GM18861 (cell line): ENCODE results near the gene VAMP1.
"Not testable (repeated sequence)": the region's sequence is repeated elsewhere in the genome, so short reads cannot be mapped to it uniquely, and the experiment has no call there.

ENCODE experiments used
- ATAC-seq: cut with Tn5 transposase; IDR thresholded peaks from one replicate; pipeline ENCODE4 v1.9.1; 2021; ENCODE audit not compliant: unreplicated experiment

Gene VAMP1

DNA sequence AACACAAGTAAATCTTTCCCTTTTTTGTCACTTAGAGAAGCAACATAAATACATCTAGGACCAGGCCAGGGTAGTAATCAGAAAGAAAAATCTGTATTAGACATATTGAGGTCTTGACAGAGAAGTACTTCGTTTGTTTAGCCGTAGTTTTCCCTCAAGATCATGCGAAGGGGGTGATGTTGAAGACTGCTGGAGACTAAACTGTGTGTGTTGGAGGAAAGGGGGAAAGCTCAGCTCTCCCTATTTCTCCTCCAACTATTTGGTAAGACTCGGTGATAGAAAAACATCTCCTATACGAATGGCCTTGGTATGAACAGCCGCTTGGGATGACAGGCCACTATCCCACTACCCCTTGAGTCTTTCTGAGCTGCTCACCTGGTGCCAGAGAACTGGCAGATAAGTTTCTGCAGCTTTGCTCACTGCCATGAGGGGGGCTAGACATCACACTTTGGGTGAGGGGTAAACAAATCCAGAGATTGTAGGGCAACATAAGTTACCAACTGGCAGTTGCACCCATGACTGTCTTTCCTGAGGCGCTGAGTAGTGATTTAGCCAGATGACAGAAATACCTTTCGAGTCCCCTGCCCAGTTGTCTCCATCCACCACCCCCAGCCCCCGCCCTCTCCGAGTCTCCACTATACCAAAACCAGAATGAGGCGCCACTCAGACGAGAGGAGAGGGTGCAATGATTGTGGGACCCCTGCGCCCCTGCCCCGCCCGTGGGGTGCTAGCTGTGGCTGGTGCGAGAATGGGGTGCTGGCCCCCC, 685 bp downstream of the VAMP1 start:
- ATAC-seq: no peak

DNA sequence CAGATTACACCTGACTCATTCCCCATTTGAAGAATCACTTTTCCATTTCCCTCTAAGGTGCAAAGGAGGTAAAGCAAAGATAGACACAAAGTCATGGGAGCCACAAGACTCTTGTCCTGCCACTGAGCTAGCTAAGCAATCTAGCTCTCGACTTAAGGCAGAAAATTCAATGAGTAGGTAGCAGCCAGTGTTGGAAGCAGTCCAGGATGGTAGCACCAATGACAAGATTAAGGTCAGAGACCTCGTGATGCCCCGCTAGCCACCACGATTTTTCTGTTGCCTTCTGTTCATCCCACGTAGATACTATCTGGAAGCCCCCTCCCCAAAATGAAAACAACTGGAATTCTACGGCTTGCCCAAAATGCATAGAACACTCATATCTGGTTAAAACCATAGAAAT, 1.4 kb downstream of the VAMP1 start:
- no peak for ATAC-seq

DNA sequence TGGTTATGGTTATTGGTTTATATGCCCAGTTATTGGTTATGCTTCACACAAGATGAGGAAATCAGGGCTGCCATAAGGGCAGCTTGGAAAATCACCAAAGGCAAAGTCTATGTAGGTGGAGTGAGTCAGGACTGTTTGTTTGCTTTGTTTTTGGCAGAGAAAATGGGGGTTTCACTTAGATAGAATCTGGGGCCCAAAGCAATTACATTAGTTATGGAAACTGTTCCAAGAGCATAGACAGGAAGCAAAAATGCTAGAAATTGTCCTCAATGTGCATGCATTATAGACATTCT, 2.2 kb downstream of the VAMP1 start:
- no peak for ATAC-seq

DNA sequence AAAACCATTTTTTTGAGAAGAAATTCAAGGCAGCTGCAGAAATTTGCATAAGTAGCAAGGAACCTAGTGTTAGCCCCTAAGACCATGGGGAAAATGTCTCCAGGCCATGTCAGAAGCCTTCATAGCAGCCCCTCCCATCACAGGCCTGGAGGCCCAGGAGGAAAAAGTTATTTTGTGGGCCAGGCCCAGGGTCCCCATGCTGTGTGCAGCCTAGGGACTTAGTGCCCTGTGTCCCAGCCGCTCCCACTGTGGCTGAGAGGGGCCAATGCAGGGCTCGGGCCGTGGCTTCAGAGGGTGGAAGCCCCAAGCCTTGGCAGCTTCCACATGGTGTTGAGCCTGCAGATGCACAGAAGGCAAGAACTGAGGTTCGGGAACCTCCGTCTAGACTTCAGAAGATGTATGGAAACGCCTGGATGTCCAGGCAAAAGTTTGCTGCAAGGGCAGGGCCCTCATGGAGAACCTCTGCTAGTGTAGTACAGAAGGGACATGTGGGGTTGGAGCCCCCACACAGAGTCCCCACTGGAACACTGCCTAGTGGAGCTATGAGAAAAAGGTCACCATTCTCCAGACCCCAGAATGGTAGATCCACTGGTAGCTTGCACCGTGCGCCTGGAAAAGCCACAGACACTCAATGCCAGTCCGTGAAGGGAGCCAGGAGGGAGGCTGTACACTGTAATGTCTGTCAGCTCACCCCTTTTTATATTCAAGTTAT, 2.8 kb downstream of the VAMP1 start:
- ATAC-seq: not testable (repeated sequence)

DNA sequence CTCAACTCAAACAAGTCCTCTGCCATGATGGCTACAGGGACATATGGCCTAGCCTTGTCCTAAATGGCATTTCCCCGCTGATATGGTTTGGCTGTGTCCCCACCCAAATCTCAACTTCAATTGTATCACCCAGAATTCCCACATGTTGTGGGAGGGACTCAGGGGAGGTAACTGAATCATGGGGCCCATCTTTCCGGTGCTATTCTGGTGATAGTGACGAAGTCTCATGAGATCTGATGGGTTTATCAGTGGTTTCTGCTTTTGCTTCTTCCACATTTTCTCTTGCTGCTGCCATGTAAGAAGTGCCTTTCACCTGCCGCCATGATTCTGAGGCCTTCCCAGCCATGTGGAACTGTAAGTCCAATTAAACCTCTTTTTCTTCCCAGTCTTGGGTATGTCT, 3.7 kb downstream of the VAMP1 start:
- not testable (repeated sequence) for ATAC-seq

DNA sequence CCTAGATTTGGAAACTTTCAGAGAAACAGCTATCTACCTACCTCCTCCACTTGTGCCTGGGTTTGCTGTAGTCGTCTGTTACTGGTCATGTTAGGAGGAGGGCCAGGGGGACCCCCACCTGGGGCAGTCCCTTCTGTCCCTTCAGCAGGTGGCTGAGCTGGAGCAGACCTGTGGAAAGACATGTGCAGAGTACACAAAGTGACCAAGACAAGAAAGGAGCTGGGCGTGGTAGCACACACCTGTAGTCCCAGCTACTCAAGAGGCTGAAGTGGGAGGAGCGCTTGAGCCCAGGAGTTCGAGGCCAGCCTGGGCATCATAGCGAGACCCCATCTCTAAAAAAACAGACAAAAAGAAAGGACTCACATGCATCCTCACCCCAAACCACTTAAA, 4.3 kb downstream of the VAMP1 start:
- ATAC-seq: no peak

DNA sequence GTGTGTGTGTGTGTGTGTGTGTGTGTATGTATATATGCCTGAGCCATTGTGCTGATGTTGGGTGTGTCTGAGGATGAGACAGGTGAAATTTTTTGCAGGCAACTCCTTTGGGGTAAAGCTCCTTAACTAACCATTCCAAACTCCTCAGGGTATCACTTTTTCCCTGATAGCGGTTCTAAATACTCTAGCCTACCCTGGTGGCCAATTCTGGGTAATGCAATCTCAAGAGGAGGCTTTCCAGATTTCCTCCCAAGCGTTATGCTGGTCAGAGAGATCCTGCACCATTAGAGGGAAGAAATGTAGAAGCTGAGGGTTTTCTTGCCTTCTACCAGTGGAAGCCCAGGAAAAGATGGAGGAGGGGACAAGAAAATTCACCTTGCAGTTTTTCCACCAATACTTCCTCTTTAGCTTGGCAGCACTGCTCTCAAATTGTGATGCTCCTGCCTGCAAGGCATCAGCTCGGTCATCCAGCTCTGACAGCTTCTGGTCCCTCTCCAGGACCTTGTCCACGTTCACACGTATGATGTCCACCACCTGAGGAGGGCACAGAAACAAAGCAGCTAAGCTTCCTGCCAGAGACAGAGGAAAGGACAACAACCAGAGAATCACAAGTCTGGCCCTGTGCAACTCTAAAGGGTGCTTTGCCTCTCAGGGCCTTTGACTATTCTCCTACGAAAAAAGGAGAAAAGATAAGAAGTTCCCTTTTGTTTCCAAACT, 4.9 kb downstream of the VAMP1 start:
- no peak for ATAC-seq

DNA sequence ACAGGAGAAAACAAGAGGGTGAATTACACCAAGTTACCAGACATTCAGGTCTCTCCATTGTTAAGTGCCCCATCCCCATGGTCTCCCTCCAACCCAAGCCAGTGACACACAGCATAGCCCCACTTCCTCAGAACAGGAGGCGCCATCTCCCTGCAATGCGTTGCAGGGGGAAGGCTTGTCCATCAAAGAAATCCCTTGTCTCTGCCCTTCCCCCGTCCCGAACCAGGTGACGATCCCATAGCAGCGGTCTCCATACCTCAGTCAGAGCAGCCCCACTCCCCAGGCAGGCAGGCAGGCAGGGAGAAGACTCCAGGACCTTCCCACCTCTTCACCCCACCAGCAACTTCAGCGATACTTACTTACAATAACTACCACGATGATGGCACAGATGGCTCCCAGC, 5.9 kb downstream of the VAMP1 start:
- ATAC-seq: no peak

DNA sequence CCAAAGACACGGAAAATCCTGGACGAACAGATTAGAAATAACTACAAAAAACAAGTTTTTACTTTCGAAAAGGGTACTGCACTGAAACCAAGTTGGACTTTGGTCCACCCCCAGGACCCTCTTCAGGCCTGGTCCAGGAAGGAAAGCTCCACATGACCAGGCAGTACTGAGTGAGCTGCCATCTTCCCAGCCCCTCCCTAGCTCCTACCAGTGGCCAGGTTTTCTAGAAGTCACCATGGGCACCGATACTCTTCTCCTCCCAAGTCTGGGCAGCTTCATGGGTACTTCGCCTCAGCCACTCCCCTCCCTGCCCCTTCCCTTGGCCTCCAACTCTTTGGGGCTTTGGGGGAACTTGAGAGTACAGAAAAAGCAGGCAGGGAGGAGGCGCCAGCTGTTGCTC, 6.6 kb downstream of the VAMP1 start:
- ATAC-seq: no peak

DNA sequence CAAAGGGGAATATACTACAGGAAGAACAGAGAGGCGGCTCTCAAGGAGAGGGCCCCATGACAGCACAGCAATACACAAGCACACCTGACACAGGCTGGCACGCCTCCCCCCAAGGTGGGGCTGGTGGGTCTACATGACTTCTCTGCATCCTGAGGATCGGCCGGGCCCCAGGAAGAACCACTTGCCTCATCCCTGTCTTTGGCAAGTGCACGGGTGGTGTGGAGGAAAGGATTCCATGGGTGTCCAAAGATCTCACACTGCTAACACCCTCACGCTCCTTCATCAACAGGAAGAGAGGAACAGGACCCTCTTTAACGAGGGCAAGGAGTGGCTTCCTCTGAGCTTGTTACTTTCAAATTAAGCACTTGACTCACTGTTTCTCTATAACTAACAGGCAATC, 7.3 kb downstream of the VAMP1 start:
- no peak for ATAC-seq

DNA sequence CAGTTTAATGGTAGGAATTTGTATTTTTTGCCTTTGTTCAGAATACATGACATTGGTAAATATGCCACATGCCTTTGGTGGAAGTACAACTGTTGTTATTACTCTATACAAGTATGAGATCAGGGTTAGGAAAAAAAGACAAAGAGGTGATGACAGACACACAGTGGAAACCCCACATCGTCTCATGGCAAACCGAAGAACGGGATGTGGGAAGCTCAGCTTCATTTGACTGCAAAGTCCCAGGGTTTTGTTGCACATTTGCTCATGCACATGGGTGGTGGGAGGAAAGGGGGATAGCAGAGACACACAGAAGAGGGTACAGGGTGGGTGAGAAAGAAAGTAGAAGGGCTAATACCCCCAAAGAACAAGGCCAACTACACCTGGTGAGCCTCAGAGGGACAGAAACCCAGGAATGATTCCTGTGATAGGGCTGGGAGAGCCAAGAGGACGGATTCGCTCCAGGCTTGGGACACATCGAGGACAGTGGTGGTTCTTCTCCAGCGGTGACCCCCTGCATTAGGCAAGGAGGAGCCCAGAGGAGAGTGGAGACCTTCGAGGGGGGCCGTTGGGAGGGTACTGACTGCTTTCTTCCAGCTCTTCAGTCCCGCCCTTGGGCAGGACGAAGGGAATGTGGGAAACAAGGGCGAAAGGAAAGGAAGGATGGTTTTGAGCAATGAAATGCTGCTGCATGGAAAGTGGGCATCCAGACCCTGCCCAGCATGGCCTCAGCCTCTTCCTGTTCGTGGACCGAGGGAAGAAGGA, 8.1 kb downstream of the VAMP1 start:
- no peak for ATAC-seq

DNA sequence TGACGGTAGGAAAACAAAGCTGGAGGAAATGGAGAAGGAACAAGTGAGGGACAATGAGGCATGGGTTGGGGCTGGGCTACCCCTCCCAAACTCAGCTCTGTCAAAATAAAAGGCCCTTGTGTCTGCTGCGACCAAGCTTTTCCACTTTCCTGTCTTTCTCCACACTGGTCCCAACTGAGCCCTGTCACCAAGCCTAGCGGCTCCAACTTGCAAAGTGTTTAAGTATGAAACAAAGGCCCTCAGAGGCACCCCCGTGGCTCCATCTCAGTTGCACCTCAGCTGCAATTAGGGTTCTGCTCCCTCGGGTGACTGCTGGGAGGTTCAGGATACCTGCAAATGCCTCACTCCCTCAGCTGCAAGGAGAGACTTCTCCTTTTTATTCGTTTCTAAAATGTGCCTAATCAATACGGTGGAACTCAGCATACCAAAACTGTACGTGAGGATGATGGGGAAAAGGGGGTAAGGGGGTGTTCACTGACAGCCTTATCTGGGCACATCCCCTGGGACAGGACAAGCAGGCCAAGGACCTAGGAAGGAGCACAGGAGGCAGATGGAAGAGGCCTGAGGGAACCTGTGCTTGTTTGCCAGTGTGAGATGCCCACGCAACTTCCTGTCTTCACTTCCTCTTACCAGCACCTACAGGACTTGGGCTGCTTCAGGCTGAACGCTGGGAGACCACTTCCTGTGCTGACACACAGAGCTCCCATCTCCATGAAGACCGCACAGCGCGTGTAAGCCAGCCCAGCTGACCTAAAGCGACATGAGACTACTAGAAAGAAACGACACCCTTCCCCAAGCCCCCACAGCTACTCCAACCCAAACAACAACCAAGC, 8.9 kb downstream of the VAMP1 start:
- ATAC-seq: peak; percentile 79

DNA sequence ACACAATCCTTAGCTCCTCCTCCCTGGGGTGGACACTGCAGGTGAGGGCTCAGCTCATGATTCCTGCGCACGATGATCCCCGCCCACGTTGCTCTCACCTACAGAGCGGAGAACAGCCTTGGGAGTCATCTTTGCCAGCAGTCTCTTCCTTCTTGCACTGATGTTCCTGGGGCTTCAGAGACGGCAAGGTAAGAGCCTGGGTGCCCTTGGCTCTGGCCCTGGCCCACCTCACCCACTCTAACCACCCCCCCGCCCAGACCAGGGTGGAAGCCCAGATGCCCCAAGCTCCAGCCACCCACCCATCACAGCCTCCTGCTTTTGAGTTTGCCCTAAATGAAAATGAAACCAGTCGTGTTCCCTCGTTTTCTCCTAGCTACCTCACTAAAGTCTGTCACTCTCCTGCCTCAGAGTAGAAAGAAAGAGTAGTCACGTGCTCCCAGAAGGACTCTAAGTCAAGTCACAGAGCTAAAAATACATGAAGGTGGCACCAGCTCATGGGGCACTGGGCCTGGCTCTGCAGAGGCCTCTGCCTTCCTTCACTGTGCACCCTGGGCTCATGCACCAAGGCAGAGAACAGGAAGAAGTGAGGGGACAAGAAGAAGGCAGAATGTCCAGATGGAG, 9.6 kb downstream of the VAMP1 start:
- no peak for ATAC-seq

DNA sequence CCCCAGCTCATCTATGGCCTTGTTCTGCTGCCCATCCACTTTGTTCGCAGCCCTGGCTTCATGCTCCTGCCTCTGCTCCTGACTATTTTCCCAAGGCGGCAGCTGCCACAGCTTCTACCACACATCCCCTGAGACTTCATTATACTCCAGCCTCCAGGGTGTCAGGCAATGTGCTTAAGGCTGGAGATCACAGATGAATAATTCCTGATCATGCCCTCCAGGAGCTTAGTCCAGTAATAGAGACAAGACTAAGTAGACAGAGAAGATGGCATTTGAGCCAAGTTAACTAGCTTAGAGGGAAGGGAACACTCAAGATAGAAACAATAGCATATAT, 11.5 kb downstream of the VAMP1 start:
- no peak for ATAC-seq

DNA sequence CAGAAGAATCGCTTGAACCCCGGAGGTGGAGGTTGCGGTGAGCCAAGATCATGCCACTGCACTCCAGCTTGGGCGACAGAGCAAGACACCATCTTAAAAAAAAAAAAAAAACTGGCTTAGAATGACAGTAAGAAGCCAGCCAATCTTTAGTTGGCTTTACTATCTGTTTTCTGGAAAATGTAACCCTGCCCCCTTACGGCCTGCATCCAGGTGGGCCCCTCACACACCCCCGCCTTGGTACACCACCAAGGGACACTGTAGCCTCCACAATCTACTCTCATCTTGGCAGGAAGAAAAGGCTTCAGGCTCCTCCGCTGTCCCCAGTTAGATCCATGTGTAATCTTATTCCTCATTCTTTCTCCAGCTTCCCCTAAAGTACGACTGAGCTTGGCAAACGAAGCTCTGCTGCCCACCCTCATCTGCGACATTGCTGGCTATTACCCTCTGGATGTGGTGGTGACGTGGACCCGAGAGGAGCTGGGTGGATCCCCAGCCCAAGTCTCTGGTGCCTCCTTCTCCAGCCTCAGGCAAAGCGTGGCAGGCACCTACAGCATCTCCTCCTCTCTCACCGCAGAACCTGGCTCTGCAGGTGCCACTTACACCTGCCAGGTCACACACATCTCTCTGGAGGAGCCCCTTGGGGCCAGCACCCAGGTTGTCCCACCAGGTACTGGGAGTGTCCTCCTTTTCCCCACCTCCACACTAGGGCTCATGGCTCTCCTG, 12.0 kb downstream of the VAMP1 start:
- no peak for ATAC-seq

DNA sequence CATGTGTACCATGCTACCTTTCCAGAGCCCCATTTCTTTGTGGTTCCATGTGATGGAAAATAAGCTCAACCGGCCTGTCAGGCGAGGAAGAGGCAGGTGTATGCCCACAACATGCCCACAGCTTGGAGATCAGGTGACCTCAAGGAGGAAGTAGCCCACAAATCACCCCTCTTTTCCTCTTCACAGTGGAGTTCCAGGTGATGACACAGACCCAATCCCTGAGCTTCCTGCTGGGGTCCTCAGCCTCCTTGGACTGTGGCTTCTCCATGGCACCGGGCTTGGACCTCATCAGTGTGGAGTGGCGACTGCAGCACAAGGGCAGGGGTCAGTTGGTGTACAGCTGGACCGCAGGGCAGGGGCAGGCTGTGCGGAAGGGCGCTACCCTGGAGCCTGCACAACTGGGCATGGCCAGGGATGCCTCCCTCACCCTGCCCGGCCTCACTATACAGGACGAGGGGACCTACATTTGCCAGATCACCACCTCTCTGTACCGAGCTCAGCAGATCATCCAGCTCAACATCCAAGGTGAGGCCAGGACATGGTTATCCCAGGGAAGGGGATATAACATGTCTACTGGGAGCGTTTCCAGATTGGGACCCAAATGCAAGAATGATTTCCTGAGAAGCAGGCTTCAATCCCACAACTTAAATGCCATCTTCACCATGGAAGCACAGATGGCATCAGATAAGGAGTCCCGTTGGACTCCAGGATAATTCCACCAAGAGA, 13.1 kb downstream of the VAMP1 start:
- ATAC-seq: no peak

DNA sequence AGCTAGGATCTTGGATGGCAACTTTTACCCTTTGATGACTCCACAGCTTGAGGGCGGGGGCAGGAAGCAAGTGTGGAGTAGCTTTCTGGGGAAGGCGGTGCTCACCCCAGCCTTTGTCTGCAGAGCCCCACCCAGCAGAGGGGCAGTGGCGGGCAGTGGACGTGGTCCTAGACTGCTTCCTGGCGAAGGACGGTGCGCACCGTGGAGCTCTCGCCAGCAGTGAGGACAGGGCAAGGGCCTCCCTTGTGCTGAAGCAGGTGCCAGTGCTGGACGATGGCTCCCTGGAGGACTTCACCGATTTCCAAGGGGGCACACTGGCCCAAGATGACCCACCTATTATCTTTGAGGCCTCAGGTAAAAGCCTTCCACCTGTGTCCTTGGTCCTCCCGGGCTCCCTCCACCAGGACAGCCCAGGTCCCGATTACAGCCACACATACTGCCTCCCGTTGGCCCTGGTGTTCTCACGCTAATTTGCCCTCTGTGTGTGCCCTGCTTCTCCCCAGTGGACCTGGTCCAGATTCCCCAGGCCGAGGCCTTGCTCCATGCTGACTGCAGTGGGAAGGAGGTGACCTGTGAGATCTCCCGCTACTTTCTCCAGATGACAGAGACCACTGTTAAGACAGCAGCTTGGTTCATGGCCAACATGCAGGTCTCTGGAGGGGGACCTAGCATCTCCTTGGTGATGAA, 17.4 kb downstream of the VAMP1 start:
- ATAC-seq: no peak

DNA sequence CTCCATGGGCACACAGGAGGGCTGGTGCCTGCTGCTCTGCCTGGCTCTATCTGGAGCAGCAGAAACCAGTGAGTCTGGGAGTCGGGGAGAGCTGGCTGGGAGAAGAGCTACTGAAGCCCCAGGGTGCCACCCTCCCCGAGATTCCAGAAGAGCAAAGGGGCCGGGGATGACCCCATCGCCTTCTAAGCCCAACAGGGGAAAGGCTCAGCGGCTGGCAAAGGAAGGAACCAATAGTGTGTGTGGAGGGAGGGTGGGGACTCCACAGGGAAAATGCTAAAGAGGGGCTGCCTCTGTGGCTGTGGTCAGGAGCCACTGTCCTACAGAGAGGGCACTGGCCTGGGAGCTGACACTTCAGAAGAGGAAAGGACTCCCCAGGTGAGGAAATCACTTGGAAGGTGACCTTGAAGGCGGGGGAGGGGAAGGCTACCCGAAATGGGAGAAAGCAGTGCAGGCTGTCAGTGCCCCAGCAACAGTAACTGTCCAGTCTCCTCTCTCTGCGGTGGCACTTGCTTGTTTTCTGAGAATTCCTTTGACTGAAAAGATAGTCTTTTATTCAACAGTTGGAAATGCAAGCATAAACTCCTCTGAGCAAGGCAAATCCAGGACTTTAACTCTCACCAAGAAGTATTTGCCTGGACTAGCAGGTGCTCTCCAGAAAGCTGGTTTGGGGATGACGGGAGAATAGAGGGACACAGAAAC, 18.1 kb downstream of the VAMP1 start:
- no peak for ATAC-seq
